ENCODE measurements around the gene PPIG.

DNA sequence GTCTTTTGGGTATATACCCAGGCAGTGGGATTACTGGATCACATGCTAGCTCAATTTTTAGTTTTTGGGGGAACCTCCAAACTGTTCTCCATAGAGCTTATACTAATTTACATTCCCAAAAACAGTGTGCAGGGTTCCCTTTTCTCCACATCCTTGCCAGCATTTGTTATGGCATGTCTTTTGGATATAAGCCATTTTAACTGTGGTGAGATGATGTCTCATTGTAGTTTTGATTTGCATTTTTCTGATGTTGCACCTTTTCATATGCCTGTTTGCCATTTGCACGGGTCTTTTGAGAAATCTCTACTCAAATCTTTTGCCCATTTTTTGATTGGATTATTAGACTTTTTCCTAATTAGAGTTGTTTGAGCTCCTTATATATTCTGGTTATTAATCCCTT lies 18.5 kb upstream of the PPIG start:
- TF ChIP-seq, protein P1, sequence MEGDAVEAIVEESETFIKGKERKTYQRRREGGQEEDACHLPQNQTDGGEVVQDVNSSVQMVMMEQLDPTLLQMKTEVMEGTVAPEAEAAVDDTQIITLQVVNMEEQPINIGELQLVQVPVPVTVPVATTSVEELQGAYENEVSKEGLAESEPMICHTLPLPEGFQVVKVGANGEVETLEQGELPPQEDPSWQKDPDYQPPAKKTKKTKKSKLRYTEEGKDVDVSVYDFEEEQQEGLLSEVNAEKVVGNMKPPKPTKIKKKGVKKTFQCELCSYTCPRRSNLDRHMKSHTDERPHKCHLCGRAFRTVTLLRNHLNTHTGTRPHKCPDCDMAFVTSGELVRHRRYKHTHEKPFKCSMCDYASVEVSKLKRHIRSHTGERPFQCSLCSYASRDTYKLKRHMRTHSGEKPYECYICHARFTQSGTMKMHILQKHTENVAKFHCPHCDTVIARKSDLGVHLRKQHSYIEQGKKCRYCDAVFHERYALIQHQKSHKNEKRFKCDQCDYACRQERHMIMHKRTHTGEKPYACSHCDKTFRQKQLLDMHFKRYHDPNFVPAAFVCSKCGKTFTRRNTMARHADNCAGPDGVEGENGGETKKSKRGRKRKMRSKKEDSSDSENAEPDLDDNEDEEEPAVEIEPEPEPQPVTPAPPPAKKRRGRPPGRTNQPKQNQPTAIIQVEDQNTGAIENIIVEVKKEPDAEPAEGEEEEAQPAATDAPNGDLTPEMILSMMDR (conservative IDR thresholded peaks at IDR 0.05; ENCODE audit: low read depth, low read length), result no peak
- TF ChIP-seq EZH2 (IDR thresholded peaks at IDR 0.05; ENCODE audit: low read length, unreplicated experiment), result no peak
